Measurements from ENCODE around the gene NME2.

The NME2 gene

DNA sequence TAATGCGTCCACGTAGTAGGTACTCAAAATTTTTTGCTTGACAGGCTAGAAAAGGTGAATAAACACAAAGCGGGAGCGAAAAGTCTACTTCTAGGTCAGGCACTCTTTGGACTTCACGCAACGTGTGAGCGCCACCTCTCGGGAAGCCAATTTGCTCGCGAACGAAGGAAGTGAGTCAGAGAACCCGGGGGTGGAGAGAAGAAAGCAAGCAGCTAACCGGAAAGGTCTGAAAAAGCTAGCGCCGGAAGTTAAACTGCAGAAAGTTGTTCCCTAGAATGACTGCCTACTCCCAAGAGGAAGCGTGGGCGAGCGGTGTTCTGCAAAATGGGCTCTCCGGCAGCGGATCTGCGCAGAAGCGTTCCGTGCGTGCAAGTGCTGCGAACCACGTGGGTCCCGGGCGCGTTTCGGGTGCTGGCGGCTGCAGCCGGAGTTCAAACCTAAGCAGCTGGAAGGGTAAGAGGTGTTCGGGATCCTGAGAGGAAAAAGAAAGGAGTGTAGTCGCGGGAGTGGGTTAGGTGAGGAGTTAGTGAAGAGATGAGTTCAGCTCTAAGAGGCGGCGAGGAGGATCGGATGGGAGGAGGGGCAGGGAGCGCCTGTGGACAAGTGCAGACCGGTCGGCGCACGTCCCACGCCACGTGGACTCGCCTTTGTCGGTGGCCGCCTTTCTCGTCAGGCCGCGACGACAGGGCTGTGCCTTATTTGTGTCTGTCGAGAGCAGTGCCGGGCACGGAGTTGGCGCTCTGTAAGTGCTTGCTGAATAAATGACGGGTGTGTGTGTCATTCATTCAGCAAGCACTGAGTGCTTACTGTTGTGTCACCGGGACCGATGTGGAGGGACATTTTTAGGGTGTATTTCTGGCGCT is 12.8 kb upstream of the NME2 start, which contains the start of gene NME1 (continued):
- 0 out of 2 replicates have a peak, but pooled peaks have one; percentile 7 for TF ChIP-seq ZNF677 (tag by site-specific recombination; IDR thresholded peaks at IDR 0.05)

DNA sequence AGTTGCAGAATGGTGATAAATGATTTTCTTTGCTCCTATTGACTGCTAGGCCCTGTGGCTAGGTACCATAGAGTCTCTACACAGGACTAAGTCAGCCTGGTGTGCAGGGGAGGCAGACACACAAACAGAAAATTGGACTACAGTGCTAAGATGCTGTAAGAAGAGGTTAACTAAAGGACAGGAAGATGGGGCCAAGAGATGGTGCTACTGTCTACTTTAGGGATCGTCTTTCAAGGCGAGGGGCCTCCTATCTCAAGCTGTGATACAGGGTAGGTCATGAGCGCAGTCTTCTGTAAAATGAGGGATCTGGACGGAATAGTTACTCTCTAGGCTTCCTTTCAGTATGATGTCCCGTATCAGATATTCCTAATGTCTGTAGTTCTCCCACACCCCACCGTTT is 12.0 kb upstream of the NME2 start:
- Histone ChIP-seq H3K4me1 (ENCODE audit: control insufficient read depth, insufficient read depth, low read length) (peaks cover 4% of the 10 kb centered on the region; the same call in 1 of the 2 replicates), H3K9me3 (ENCODE audit: control insufficient read depth, insufficient read depth, low read depth, low read length) (no peaks in the 10 kb centered on the region), H3K4me3 (ENCODE audit: low read depth, low read length) (peak overlapping the region; percentile 72), H3K36me3 (ENCODE audit: control insufficient read depth in 2 of 2, insufficient read depth in 1 of 2, low read length in 2 of 2) (peaks cover 22 to 39% of the 10 kb centered on the region in 2 experiments), H3K27ac (ENCODE audit: extremely low read depth, low read depth, low read length) (peak overlapping the region; percentile 76; the same call in 1 of the 2 replicates)
- no peak for TF ChIP-seq YY2 (tag by site-specific recombination; IDR thresholded peaks at IDR 0.05)
- TF ChIP-seq ZBTB48 (tag by site-specific recombination; IDR thresholded peaks at IDR 0.05) = peak; percentile 91
- TF ChIP-seq, protein P1, sequence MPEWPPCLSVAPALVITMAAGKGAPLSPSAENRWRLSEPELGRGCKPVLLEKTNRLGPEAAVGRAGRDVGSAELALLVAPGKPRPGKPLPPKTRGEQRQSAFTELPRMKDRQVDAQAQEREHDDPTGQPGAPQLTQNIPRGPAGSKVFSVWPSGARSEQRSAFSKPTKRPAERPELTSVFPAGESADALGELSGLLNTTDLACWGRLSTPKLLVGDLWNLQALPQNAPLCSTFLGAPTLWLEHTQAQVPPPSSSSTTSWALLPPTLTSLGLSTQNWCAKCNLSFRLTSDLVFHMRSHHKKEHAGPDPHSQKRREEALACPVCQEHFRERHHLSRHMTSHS (tag by site-specific recombination; IDR thresholded peaks at IDR 0.05) = no peak
- TF ChIP-seq TRIM28 (IDR thresholded peaks at IDR 0.05; ENCODE audit: borderline replicate concordance, low read length) = no peak
- ChIA-PET POLR2A (interaction anchor here (0.5 to 3.8 kb wide), 6 partner anchors 9 to 132 kb away, joined by 3 to 36 read pairs (median 7); partner anchors contain the start of genes NME2 and SPAG9), CTCF (interaction anchor here (0.6 to 3.8 kb wide), 8 partner anchors 12 to 527 kb away, joined by 3 to 107 read pairs (median 5); partner anchors contain the start of genes NME2, SPAG9 and UTP18)

DNA sequence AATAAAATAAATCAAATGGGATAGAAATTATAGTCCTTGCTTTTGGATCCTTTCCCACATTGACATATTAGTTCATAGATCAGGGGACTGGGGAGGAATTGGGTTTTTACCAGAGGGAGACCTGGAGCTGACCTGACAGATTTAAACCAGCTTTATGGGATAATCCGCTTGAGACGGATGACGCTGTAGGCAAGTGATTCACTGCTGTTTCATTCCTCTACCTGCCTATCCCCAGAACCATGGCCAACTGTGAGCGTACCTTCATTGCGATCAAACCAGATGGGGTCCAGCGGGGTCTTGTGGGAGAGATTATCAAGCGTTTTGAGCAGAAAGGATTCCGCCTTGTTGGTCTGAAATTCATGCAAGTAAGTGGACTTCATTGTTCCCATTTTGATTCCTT is 10.8 kb upstream of the NME2 start:
- POLR2A ChIA-PET = interaction anchor here (0.6 to 3.8 kb wide), 4 partner anchors 7 to 56 kb away, joined by 3 to 36 read pairs (median 14); partner anchors contain the start of genes NME2 and SPAG9
- H3K36me3 ChIP-seq (ENCODE audit: control insufficient read depth in 2 of 2, insufficient read depth in 1 of 2, low read length in 2 of 2) = peaks cover 34 to 50% of the 10 kb centered on the region in 2 experiments

More for the DNA sequence above, 10.8 kb upstream of the NME2 start:
- TF ChIP-seq OSR2 (tag by site-specific recombination; IDR thresholded peaks at IDR 0.05) (no peak), ZBTB20 (tag by site-specific recombination; IDR thresholded peaks at IDR 0.05) (no peak), ZFP37 (tag by site-specific recombination; IDR thresholded peaks at IDR 0.05) (no peak), ZBTB1 (tag by site-specific recombination; IDR thresholded peaks at IDR 0.05) (no peak), BCL11B (tag by site-specific recombination; IDR thresholded peaks at IDR 0.05; ENCODE audit: low read depth) (no peak), ZNF404 (tag by site-specific recombination; IDR thresholded peaks at IDR 0.05) (no peak), ZNF501 (tag by site-specific recombination; IDR thresholded peaks at IDR 0.05) (no peak), ZNF76 (tag by site-specific recombination; IDR thresholded peaks at IDR 0.05; ENCODE audit: borderline replicate concordance, low read depth) (no peak), ZNF626 (tag by site-specific recombination; IDR thresholded peaks at IDR 0.05) (no peak), ZNF768 (tag by site-specific recombination; IDR thresholded peaks at IDR 0.05) (no peak), ZNF366 (tag by site-specific recombination; conservative IDR thresholded peaks at IDR 0.05) (no peak), ZNF544 (tag by site-specific recombination; IDR thresholded peaks at IDR 0.05) (no peak), REPIN1 (tag by site-specific recombination; IDR thresholded peaks at IDR 0.05; ENCODE audit: low read depth) (no peak), YY2 (tag by site-specific recombination; IDR thresholded peaks at IDR 0.05) (no peak), ZSCAN30 (tag by site-specific recombination; IDR thresholded peaks at IDR 0.05) (no peak), ZNF514 (tag by site-specific recombination; IDR thresholded peaks at IDR 0.05) (no peak)
- TF ChIP-seq, protein P2, sequence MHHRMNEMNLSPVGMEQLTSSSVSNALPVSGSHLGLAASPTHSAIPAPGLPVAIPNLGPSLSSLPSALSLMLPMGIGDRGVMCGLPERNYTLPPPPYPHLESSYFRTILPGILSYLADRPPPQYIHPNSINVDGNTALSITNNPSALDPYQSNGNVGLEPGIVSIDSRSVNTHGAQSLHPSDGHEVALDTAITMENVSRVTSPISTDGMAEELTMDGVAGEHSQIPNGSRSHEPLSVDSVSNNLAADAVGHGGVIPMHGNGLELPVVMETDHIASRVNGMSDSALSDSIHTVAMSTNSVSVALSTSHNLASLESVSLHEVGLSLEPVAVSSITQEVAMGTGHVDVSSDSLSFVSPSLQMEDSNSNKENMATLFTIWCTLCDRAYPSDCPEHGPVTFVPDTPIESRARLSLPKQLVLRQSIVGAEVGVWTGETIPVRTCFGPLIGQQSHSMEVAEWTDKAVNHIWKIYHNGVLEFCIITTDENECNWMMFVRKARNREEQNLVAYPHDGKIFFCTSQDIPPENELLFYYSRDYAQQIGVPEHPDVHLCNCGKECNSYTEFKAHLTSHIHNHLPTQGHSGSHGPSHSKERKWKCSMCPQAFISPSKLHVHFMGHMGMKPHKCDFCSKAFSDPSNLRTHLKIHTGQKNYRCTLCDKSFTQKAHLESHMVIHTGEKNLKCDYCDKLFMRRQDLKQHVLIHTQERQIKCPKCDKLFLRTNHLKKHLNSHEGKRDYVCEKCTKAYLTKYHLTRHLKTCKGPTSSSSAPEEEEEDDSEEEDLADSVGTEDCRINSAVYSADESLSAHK (tag by site-specific recombination; IDR thresholded peaks at IDR 0.05) = no peak
- TF ChIP-seq, protein P1 (tag by site-specific recombination; IDR thresholded peaks at IDR 0.05) = no peak
- Histone ChIP-seq H3K4me1 (ENCODE audit: control insufficient read depth, insufficient read depth, low read length) (peaks cover 4% of the 10 kb centered on the region; the same call in 1 of the 2 replicates), H3K9me3 (ENCODE audit: control insufficient read depth, insufficient read depth, low read depth, low read length) (no peaks in the 10 kb centered on the region), H3K27ac (ENCODE audit: extremely low read depth, low read depth, low read length) (no peak overlapping the region), H3K4me3 (ENCODE audit: low read depth, low read length) (no peak overlapping the region)
- CTCF ChIA-PET = interaction anchor here (0.6 to 3.8 kb wide), 3 partner anchors 10 to 152 kb away, joined by 4 to 107 read pairs (median 10); partner anchors contain the start of gene NME2
